WTC11 (cell line): ENCODE data around the gene RGS6.

Experiments
- ESRRA ChIP-seq: sonication (generic); formaldehyde crosslinking; IDR thresholded peaks from 2 replicates; pipeline ENCODE4 v1.8.1; 2022; ENCODE audit warnings: mild to moderate bottlenecking, missing genetic modification reagents, borderline replicate concordance
- FOXK1 ChIP-seq: sonication (generic); formaldehyde crosslinking; IDR thresholded peaks from 2 replicates; pipeline ENCODE4 v1.8.0; 2022; ENCODE audit warnings: mild to moderate bottlenecking, moderate library complexity, missing genetic modification reagents
- IRF2 ChIP-seq: sonication (generic); formaldehyde crosslinking; IDR thresholded peaks from 2 replicates; pipeline ENCODE4 v1.8.0; 2022; ENCODE audit warnings: low read depth, missing genetic modification reagents, borderline replicate concordance
- JUN ChIP-seq: sonication (generic); formaldehyde crosslinking; IDR thresholded peaks from 2 replicates; pipeline ENCODE4 v1.8.0; 2023; ENCODE audit warnings: mild to moderate bottlenecking, missing genetic modification reagents
- NR2C2 ChIP-seq: sonication (generic); formaldehyde crosslinking; IDR thresholded peaks from 2 replicates; pipeline ENCODE4 v1.8.0; 2022; ENCODE audit warnings: mild to moderate bottlenecking, missing genetic modification reagents
- ZNF121 ChIP-seq: sonication (generic); formaldehyde crosslinking; IDR thresholded peaks from 2 replicates; pipeline ENCODE4 v1.8.0; 2023; ENCODE audit warnings: missing genetic modification reagents
- TF ChIP-seq, protein P1 (sequence below): sonication (generic); formaldehyde crosslinking; IDR thresholded peaks from 2 replicates; pipeline ENCODE4 v1.8.1; 2023; ENCODE audit warnings: mild to moderate bottlenecking, missing genetic modification reagents, moderate library complexity
- TF ChIP-seq, protein P2 (sequence below): sonication (generic); formaldehyde crosslinking; IDR thresholded peaks from 2 replicates; pipeline ENCODE4 v1.8.0; 2022; ENCODE audit warnings: missing genetic modification reagents
- TF ChIP-seq, protein P3 (sequence below): fragments of 200-600 bp; IDR thresholded peaks from 2 replicates; pipeline ENCODE4 v1.8.0; 2022; ENCODE audit warnings: antibody characterized with exemption
- TF ChIP-seq, protein P4 (sequence below): sonication (generic); formaldehyde crosslinking; IDR thresholded peaks from 2 replicates; pipeline ENCODE4 v1.8.1; 2022; ENCODE audit warnings: low read depth, missing genetic modification reagents, borderline replicate concordance
- TF ChIP-seq, protein P5 (sequence below): sonication (generic); formaldehyde crosslinking; conservative IDR thresholded peaks from 2 replicates; pipeline ENCODE4 v1.8.1; 2023; ENCODE audit warnings: mild to moderate bottlenecking, low read depth, missing genetic modification reagents, moderate library complexity
- TF ChIP-seq, protein P6 (sequence below): sonication (generic); formaldehyde crosslinking; IDR thresholded peaks from 2 replicates; pipeline ENCODE4 v1.8.0; 2023; ENCODE audit warnings: missing genetic modification reagents
- TF ChIP-seq, protein P7 (sequence below): sonication (generic); formaldehyde crosslinking; IDR thresholded peaks from 2 replicates; pipeline ENCODE4 v1.8.0; 2022; ENCODE audit warnings: mild to moderate bottlenecking, missing genetic modification reagents

DNA sequence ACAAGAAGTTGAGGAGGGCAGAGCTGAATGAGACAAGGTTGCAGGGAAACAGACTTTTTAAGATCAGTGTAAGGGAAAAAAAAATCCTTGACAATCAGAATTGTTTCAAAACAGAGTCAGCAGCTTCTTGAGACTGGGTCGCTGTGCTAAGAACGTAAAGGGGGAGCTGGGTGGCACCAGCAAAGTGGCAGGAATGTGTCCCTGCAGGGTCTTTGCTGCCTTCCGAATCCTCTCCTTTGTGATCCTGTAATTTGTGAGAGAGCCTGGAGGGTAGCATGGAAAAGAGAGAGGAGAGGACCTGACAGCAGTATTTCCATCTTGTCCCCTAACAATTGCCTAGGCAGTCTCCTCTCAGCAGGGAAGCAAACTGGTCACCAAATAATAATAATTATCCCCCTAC, 472.8 kb downstream of the RGS6 start:
- TF ChIP-seq, protein P1, sequence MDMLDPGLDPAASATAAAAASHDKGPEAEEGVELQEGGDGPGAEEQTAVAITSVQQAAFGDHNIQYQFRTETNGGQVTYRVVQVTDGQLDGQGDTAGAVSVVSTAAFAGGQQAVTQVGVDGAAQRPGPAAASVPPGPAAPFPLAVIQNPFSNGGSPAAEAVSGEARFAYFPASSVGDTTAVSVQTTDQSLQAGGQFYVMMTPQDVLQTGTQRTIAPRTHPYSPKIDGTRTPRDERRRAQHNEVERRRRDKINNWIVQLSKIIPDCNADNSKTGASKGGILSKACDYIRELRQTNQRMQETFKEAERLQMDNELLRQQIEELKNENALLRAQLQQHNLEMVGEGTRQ (CRISPR knock-in tag), result no peak
- TF ChIP-seq ESRRA (CRISPR knock-in tag) (no peak), FOXK1 (CRISPR knock-in tag) (no peak), JUN (CRISPR knock-in tag) (no peak), ZNF121 (CRISPR knock-in tag) (no peak), NR2C2 (CRISPR knock-in tag) (no peak), IRF2 (CRISPR knock-in tag) (no peak)
- TF ChIP-seq, protein P2, sequence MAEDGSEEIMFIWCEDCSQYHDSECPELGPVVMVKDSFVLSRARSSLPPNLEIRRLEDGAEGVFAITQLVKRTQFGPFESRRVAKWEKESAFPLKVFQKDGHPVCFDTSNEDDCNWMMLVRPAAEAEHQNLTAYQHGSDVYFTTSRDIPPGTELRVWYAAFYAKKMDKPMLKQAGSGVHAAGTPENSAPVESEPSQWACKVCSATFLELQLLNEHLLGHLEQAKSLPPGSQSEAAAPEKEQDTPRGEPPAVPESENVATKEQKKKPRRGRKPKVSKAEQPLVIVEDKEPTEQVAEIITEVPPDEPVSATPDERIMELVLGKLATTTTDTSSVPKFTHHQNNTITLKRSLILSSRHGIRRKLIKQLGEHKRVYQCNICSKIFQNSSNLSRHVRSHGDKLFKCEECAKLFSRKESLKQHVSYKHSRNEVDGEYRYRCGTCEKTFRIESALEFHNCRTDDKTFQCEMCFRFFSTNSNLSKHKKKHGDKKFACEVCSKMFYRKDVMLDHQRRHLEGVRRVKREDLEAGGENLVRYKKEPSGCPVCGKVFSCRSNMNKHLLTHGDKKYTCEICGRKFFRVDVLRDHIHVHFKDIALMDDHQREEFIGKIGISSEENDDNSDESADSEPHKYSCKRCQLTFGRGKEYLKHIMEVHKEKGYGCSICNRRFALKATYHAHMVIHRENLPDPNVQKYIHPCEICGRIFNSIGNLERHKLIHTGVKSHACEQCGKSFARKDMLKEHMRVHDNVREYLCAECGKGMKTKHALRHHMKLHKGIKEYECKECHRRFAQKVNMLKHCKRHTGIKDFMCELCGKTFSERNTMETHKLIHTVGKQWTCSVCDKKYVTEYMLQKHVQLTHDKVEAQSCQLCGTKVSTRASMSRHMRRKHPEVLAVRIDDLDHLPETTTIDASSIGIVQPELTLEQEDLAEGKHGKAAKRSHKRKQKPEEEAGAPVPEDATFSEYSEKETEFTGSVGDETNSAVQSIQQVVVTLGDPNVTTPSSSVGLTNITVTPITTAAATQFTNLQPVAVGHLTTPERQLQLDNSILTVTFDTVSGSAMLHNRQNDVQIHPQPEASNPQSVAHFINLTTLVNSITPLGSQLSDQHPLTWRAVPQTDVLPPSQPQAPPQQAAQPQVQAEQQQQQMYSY (CRISPR knock-in tag), result no peak
- TF ChIP-seq, protein P3, sequence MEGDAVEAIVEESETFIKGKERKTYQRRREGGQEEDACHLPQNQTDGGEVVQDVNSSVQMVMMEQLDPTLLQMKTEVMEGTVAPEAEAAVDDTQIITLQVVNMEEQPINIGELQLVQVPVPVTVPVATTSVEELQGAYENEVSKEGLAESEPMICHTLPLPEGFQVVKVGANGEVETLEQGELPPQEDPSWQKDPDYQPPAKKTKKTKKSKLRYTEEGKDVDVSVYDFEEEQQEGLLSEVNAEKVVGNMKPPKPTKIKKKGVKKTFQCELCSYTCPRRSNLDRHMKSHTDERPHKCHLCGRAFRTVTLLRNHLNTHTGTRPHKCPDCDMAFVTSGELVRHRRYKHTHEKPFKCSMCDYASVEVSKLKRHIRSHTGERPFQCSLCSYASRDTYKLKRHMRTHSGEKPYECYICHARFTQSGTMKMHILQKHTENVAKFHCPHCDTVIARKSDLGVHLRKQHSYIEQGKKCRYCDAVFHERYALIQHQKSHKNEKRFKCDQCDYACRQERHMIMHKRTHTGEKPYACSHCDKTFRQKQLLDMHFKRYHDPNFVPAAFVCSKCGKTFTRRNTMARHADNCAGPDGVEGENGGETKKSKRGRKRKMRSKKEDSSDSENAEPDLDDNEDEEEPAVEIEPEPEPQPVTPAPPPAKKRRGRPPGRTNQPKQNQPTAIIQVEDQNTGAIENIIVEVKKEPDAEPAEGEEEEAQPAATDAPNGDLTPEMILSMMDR, result no peak
- TF ChIP-seq, protein P4, sequence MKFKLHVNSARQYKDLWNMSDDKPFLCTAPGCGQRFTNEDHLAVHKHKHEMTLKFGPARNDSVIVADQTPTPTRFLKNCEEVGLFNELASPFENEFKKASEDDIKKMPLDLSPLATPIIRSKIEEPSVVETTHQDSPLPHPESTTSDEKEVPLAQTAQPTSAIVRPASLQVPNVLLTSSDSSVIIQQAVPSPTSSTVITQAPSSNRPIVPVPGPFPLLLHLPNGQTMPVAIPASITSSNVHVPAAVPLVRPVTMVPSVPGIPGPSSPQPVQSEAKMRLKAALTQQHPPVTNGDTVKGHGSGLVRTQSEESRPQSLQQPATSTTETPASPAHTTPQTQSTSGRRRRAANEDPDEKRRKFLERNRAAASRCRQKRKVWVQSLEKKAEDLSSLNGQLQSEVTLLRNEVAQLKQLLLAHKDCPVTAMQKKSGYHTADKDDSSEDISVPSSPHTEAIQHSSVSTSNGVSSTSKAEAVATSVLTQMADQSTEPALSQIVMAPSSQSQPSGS (CRISPR knock-in tag), result no peak
- TF ChIP-seq, protein P5, sequence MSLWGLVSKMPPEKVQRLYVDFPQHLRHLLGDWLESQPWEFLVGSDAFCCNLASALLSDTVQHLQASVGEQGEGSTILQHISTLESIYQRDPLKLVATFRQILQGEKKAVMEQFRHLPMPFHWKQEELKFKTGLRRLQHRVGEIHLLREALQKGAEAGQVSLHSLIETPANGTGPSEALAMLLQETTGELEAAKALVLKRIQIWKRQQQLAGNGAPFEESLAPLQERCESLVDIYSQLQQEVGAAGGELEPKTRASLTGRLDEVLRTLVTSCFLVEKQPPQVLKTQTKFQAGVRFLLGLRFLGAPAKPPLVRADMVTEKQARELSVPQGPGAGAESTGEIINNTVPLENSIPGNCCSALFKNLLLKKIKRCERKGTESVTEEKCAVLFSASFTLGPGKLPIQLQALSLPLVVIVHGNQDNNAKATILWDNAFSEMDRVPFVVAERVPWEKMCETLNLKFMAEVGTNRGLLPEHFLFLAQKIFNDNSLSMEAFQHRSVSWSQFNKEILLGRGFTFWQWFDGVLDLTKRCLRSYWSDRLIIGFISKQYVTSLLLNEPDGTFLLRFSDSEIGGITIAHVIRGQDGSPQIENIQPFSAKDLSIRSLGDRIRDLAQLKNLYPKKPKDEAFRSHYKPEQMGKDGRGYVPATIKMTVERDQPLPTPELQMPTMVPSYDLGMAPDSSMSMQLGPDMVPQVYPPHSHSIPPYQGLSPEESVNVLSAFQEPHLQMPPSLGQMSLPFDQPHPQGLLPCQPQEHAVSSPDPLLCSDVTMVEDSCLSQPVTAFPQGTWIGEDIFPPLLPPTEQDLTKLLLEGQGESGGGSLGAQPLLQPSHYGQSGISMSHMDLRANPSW (CRISPR knock-in tag), result no peak
- TF ChIP-seq, protein P6, sequence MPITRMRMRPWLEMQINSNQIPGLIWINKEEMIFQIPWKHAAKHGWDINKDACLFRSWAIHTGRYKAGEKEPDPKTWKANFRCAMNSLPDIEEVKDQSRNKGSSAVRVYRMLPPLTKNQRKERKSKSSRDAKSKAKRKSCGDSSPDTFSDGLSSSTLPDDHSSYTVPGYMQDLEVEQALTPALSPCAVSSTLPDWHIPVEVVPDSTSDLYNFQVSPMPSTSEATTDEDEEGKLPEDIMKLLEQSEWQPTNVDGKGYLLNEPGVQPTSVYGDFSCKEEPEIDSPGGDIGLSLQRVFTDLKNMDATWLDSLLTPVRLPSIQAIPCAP (CRISPR knock-in tag), result no peak
- TF ChIP-seq, protein P7, sequence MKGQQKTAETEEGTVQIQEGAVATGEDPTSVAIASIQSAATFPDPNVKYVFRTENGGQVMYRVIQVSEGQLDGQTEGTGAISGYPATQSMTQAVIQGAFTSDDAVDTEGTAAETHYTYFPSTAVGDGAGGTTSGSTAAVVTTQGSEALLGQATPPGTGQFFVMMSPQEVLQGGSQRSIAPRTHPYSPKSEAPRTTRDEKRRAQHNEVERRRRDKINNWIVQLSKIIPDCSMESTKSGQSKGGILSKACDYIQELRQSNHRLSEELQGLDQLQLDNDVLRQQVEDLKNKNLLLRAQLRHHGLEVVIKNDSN (CRISPR knock-in tag), result no peak
